Spleen (tissue), 11 donors: ENCODE measurements around the gene BOD1. TPM values are rescaled to one million over a fixed set of nuclear protein-coding genes. Genes with fewer than 3 reads are reported as not detected.

ENCODE experiments used
- DNase-seq: peaks from one replicate; pipeline ENCODE4 v3.0.0-alpha.2; 2020
- H3K27ac ChIP-seq, 8 donors: fragments of 200-600 bp; sonication (generic) in 7 of 8; 1 replicate in 4 of 8; 2 replicates in 4 of 8; pipeline versions ENCODE4 v1.5.0 to v1.8.0; 2016 to 2021; ENCODE audit warnings: inconsistent platforms in 4 of 8, mild to moderate bottlenecking in 4 of 8, moderate library complexity in 1 of 8
- H3K27me3 ChIP-seq, 7 donors: fragments of 200-600 bp; sonication (generic) in 6 of 7; replicated peaks in 1 of 7; 1 replicate in 4 of 7; 2 replicates in 3 of 7; pipeline versions ENCODE4 v1.5.0 to v1.8.0; 2016 to 2021; ENCODE audit warnings: inconsistent platforms in 3 of 7, mild to moderate bottlenecking in 1 of 7
- H3K36me3 ChIP-seq, 6 donors: fragments of 200-600 bp; sonication (generic) in 5 of 6; 1 replicate in 4 of 6; 2 replicates in 2 of 6; pipeline versions ENCODE4 v1.5.0 to v1.8.0; 2016 to 2021; ENCODE audit warnings: inconsistent platforms in 2 of 6
- H3K4me1 ChIP-seq, 6 donors: fragments of 200-600 bp; sonication (generic) in 5 of 6; 1 replicate in 3 of 6; 2 replicates in 3 of 6; pipeline versions ENCODE4 v1.5.0 to v1.8.0; 2016 to 2021; ENCODE audit warnings: inconsistent platforms in 3 of 6
- H3K4me3 ChIP-seq, 8 donors: fragments of 200-600 bp; sonication (generic) in 7 of 8; 1 replicate in 4 of 8; 2 replicates in 4 of 8; pipeline versions ENCODE4 v1.5.0 to v1.8.0; 2016 to 2021; ENCODE audit warnings: inconsistent platforms in 4 of 8, mild to moderate bottlenecking in 4 of 8, moderate library complexity in 2 of 8
- H3K9me3 ChIP-seq, 8 donors: fragments of 200-600 bp; sonication (generic) in 7 of 8; 1 replicate in 4 of 8; 2 replicates in 4 of 8; pipeline versions ENCODE4 v1.5.0 to v1.8.0; 2016 to 2021; ENCODE audit warnings: inconsistent platforms in 4 of 8
- CTCF ChIP-seq, 11 experiments: fragments of 200-600 bp in 7 of 11; fragments of 450-650 bp in 4 of 11; sonication (generic) in 4 of 11; IDR thresholded peaks in 8 of 11; conservative IDR thresholded peaks in 3 of 11; 1 replicate in 7 of 11; 2 replicates in 4 of 11; pipeline versions ENCODE4 v1.4.0 to v1.8.0; 2016 to 2021; ENCODE audit warnings: antibody characterized with exemption in 11 of 11, inconsistent platforms in 4 of 11, mild to moderate bottlenecking in 1 of 11
- POLR2A ChIP-seq, 3 donors: fragments of 450-650 bp; IDR thresholded peaks; one replicate each; pipeline ENCODE4 v1.5.1; 2017; ENCODE audit warnings: antibody characterized with exemption in 3 of 3, mild to moderate bottlenecking in 1 of 3
- POLR2AphosphoS5 ChIP-seq, 3 donors: sonication (generic); formaldehyde crosslinking; IDR thresholded peaks; one replicate each; pipeline ENCODE4 v1.5.1; 2017; ENCODE audit warnings: antibody characterized with exemption in 3 of 3
- WGBS, 5 donors: extraction: QIAGEN DNeasy Blood & Tissue Kit in 3 of 5; methylation state at CpG; one replicate each; pipeline versions ENCODE4 v1.1.5 to v1.1.7; 2013 to 2018; 5-methylcytosine and 5-hydroxymethylcytosine counted together
- intact Hi-C: fragments of 100-400 bp; cut with DNase I; formaldehyde crosslinking; loops from one replicate; pipeline ENCODE4 v1.15.0; 2023; ENCODE audit warnings: low total_unique reads
- polyA plus RNA-seq, 3 donors: library from polyadenylated mRNA; stranded (reverse); fragments of 200-250 nt; gene quantifications; one replicate each; pipeline ENCODE4 v1.2.1, GENCODE V29; 2013
- total RNA-seq, 7 donors: library from RNA; depleted of rRNA in 3 of 7; stranded (reverse); fragments of >200 nt in 3 of 7; fragmentation: NEBNext Ultra II Directional in 4 of 7; extraction: Animal tissue kit (Norgen Biotek cat#: 25700) in 4 of 7; gene quantifications; one replicate each; pipeline versions ENCODE4 v1.1.0 to v1.2.1, GENCODE V29; 2016 to 2021
- donor health status: healthy with polysubstance abuse.
- donor health status: DM: no; HTN: no; CAD: no; lungs with moderate emphysema.
- donor health status: DM: no; HTN: no; CAD: no.
- donor health status: Bipolar disorder and iron deficiency.
- donor health status: healthy.
- donor health status: DM: no; HTN: no; CAD: no.
- donor health status: DM: yes; HTN: yes; CAD: no.

BOD1 gene
- total and polyA plus RNA-seq, 10 donors, result 28.1 to 40.5 (median 31.6) TPM

GRCh38 chr5:173662581-173663351 is 46.3 kb upstream of the BOD1 start:
- intact Hi-C loops, result no loop called here
- WGBS, 5 donors, result 80 to 97% (median 93%) methylated on average over 12 of the region's 12 CpGs

GRCh38 chr5:173660481-173661280 is 44.2 kb upstream of the BOD1 start:
- no peak for TF ChIP-seq POLR2AphosphoS5 (IDR thresholded peaks at IDR 0.05)
- no peak for TF ChIP-seq POLR2A (IDR thresholded peaks at IDR 0.05)
- no peak for TF ChIP-seq CTCF (IDR thresholded peaks at IDR 0.05 in 8 of 11, conservative IDR thresholded peaks at IDR 0.05 in 3 of 11)
- Histone ChIP-seq H3K9me3 (peaks cover 0 to 9% (median 0%) of the 10 kb centered on the region in 8 donors), H3K36me3 (no peaks in the 10 kb centered on the region), H3K4me3 (no peak overlapping the region), H3K27ac (no peak overlapping the region), H3K4me1 (peaks cover 3 to 16% (median 12%) of the 10 kb centered on the region in 6 donors), H3K27me3 (no peaks in the 10 kb centered on the region)
- intact Hi-C loops, result no loop called here
- 90 to 95% (median 92%) methylated on average over 14 of the region's 14 CpGs for WGBS, 5 donors
- no peak for DNase-seq

More at GRCh38 chr5:173662581-173663351, 46.3 kb upstream of the BOD1 start:
- H3K4me1 ChIP-seq, result peaks cover 3 to 16% (median 12%) of the 10 kb centered on the region in 6 donors
- TF ChIP-seq CTCF (IDR thresholded peaks at IDR 0.05 in 8 of 11, conservative IDR thresholded peaks at IDR 0.05 in 3 of 11) (no peak), POLR2AphosphoS5 (IDR thresholded peaks at IDR 0.05) (no peak), POLR2A (IDR thresholded peaks at IDR 0.05) (no peak)
- no peaks in the 10 kb centered on the region for H3K36me3 ChIP-seq
- peaks cover 0 to 9% (median 0%) of the 10 kb centered on the region in 8 donors for H3K9me3 ChIP-seq
- H3K27me3 ChIP-seq, result no peaks in the 10 kb centered on the region
- H3K27ac ChIP-seq, result no peak overlapping the region
- H3K4me3 ChIP-seq, result no peak overlapping the region
- DNase-seq, result no peak

GRCh38 chr5:173659423-173659822 is 43.0 kb upstream of the BOD1 start:
- WGBS, 5 donors, result 64 to 91% (median 78%) methylated on average over 6 of the region's 6 CpGs
- Histone ChIP-seq H3K27ac (no peak overlapping the region), H3K27me3 (no peaks in the 10 kb centered on the region), H3K36me3 (no peaks in the 10 kb centered on the region), H3K9me3 (peaks cover 0 to 9% (median 0%) of the 10 kb centered on the region in 8 donors), H3K4me1 (peaks cover 3 to 10% (median 9%) of the 10 kb centered on the region in 6 donors), H3K4me3 (no peak overlapping the region)
- TF ChIP-seq POLR2AphosphoS5 (IDR thresholded peaks at IDR 0.05) (no peak), POLR2A (IDR thresholded peaks at IDR 0.05) (no peak), CTCF (IDR thresholded peaks at IDR 0.05 in 8 of 11, conservative IDR thresholded peaks at IDR 0.05 in 3 of 11) (no peak)
- intact Hi-C loops, result no loop called here
- DNase-seq, result no peak
